Panc1 (cell line): ENCODE measurements around the gene FEN1.

Experiments used
- POLR2AphosphoS5 ChIP-seq: IDR thresholded peaks from 2 replicates; pipeline ENCODE4 v1.6.1; 2012; ENCODE audit warnings: mild to moderate bottlenecking, low read depth, low read length, moderate library complexity
- TF ChIP-seq, protein P1 (sequence below): fragments of 450-650 bp; IDR thresholded peaks from 2 replicates; pipeline ENCODE4 v1.5.1; 2017; ENCODE audit warnings: mild to moderate bottlenecking

DNA sequence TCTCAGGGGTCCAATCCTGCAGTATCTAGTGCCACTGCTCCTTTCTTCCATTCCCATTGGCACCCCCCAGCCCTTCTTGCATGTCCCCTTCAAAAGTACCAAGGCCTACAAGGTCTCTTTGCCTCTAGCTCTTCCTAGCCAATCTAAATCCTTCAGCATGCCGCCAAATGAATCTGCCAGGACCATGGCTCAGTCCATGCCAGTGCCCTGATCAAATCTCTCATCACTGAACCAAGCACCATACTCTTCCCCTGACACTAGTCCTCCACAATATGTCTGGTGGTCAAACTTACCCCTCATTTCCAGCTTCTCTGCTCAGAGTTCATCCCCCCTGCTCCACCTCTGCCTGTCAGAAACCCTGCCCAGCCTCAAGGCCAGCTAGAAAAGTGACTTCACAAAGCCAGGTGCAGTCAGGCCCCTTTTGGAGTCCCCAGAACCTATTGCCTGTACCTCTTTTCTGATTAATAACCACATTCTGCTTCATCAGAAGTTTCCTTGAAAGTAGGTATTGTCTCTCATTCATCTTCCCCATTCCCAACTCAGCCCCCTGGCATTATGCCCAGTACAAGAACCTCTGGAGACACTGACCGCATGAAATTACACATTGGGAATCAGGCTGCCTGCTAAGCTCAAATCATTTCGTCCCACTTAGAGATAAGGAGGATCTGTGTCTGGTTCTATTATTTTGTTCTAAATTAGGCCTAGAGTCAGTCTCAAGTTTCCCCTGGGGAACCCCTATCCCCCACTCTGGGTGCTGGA is 11.4 kb downstream of the FEN1 start:
- TF ChIP-seq, protein P1, sequence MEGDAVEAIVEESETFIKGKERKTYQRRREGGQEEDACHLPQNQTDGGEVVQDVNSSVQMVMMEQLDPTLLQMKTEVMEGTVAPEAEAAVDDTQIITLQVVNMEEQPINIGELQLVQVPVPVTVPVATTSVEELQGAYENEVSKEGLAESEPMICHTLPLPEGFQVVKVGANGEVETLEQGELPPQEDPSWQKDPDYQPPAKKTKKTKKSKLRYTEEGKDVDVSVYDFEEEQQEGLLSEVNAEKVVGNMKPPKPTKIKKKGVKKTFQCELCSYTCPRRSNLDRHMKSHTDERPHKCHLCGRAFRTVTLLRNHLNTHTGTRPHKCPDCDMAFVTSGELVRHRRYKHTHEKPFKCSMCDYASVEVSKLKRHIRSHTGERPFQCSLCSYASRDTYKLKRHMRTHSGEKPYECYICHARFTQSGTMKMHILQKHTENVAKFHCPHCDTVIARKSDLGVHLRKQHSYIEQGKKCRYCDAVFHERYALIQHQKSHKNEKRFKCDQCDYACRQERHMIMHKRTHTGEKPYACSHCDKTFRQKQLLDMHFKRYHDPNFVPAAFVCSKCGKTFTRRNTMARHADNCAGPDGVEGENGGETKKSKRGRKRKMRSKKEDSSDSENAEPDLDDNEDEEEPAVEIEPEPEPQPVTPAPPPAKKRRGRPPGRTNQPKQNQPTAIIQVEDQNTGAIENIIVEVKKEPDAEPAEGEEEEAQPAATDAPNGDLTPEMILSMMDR = no peak
- TF ChIP-seq POLR2AphosphoS5 = no peak
